ENCODE results near the gene SLC30A2. TPM values are rescaled to one million over a fixed set of nuclear protein-coding genes. Genes with fewer than 3 reads are reported as not detected.

The SLC30A2 gene
- total and polyA plus RNA-seq, 9 of the 15 experiments (the other 6 are each of a cell fraction or from before 2014, with no cell fraction given), result 0.01 to 0.18 (median 0.06) TPM; not detected in 3

- TF ChIP-seq ZNF639 (CRISPR knock-in tag; conservative IDR thresholded peaks at IDR 0.05 in 1 of 2, IDR thresholded peaks at IDR 0.05 in 1 of 2) (peak in 1 of 2 experiments; percentile 90; a peak in 2 of 4 replicates), HNRNPLL (IDR thresholded peaks at IDR 0.05; ENCODE audit: low read depth, low read length, poor library complexity, severe bottlenecking) (no peak), ZBTB11 (CRISPR knock-in tag; IDR thresholded peaks at IDR 0.05) (peak in 1 of 3 experiments; percentile 83; a peak in 2 of 6 replicates), CHD4 (IDR thresholded peaks at IDR 0.05; ENCODE audit: insufficient read depth, insufficient replicate concordance, low read depth, low read length, poor library complexity, severe bottlenecking) (no peak), MCM2 (IDR thresholded peaks at IDR 0.05; ENCODE audit: low read depth) (no peak), BRF2 (IDR thresholded peaks at IDR 0.05; ENCODE audit: borderline replicate concordance, insufficient read depth, insufficient read length) (no peak), SFPQ (IDR thresholded peaks at IDR 0.05; ENCODE audit: low read depth, low read length) (no peak), GATAD2A (IDR thresholded peaks at IDR 0.05) (0 out of 2 replicates have a peak, but pooled peaks have one; percentile 11), MLLT1 (IDR thresholded peaks at IDR 0.05) (peak in 1 of 2 experiments; percentile 77; a peak in 3 of 4 replicates), ZNF699 (CRISPR knock-in tag; IDR thresholded peaks at IDR 0.05; ENCODE audit: insufficient replicate concordance) (no peak), POLR2B (IDR thresholded peaks at IDR 0.05; ENCODE audit: low read depth, partially characterized antibody) (peak; percentile 56)
- TF ChIP-seq, protein P1, sequence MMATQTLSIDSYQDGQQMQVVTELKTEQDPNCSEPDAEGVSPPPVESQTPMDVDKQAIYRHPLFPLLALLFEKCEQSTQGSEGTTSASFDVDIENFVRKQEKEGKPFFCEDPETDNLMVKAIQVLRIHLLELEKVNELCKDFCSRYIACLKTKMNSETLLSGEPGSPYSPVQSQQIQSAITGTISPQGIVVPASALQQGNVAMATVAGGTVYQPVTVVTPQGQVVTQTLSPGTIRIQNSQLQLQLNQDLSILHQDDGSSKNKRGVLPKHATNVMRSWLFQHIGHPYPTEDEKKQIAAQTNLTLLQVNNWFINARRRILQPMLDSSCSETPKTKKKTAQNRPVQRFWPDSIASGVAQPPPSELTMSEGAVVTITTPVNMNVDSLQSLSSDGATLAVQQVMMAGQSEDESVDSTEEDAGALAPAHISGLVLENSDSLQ (IDR thresholded peaks at IDR 0.05), result peak; percentile 52; the same call in 1 of the 2 replicates
Observed at GRCh38 chr1:26070296-26070962, 24.5 kb upstream of the SLC30A2 start (continued).
